Immature natural killer cell (primary cell): ENCODE measurements around the gene SORCS2. TPM values are rescaled to one million over a fixed set of nuclear protein-coding genes. Genes with fewer than 3 reads are reported as not detected.

Source experiments
- DNase-seq, 3 donors: peaks; one replicate each; pipeline ENCODE4 v3.0.0; 2022; ENCODE audit warnings: mixed read lengths in 1 of 3
- H3K27ac Mint-ChIP-seq, 6 donors: one replicate each; pipeline ENCODE4 v1.8.0; 2020; ENCODE audit warnings: mixed read lengths in 6 of 6, mild to moderate bottlenecking in 5 of 6, inconsistent platforms in 4 of 6, moderate library complexity in 3 of 6
- H3K27me3 Mint-ChIP-seq, 3 donors: one replicate each; pipeline ENCODE4 v1.8.0; 2020 to 2021; ENCODE audit warnings: low read depth in 3 of 3, mild to moderate bottlenecking in 3 of 3, mixed read lengths in 3 of 3, moderate library complexity in 3 of 3, inconsistent platforms in 1 of 3
- H3K36me3 Mint-ChIP-seq, 3 donors: one replicate each; pipeline ENCODE4 v1.8.0; 2020; ENCODE audit warnings: mixed read lengths in 3 of 3, inconsistent platforms in 2 of 3, mild to moderate bottlenecking in 2 of 3
- H3K4me1 Mint-ChIP-seq, 2 donors: one replicate each; pipeline ENCODE4 v1.8.0; 2020; ENCODE audit warnings: inconsistent platforms in 2 of 2, mild to moderate bottlenecking in 2 of 2, mixed read lengths in 2 of 2, moderate library complexity in 1 of 2
- H3K4me3 Mint-ChIP-seq, 5 donors: one replicate each; pipeline ENCODE4 v1.8.0; 2020; ENCODE audit warnings: mild to moderate bottlenecking in 5 of 5, mixed read lengths in 5 of 5, inconsistent platforms in 3 of 5, moderate library complexity in 3 of 5
- H3K9me3 Mint-ChIP-seq, 6 donors: one replicate each; pipeline ENCODE4 v1.8.0; 2020; ENCODE audit warnings: mild to moderate bottlenecking in 6 of 6, mixed read lengths in 6 of 6, inconsistent platforms in 4 of 6, moderate library complexity in 3 of 6
- polyA plus RNA-seq, 3 donors: library from polyadenylated mRNA; unstranded; fragments of 300-500 nt; fragmentation: Illumina TruSeq; gene quantifications; one replicate each; pipeline ENCODE4 v1.2.3, GENCODE V29; 2021

SORCS2 gene
- polyA plus RNA-seq, 3 donors from 2014 or later: 0.04 to 0.16 TPM; not detected in 1

GRCh38 chr4:7711307-7711963, 519.1 kb downstream of the SORCS2 start:
- Mint-ChIP-seq H3K27ac (no peak overlapping the region), H3K9me3 (peaks cover 0 to 3% (median 0%) of the 10 kb centered on the region in 6 donors), H3K4me3 (no peak overlapping the region), H3K27me3 (peaks cover 1 to 7% (median 2%) of the 10 kb centered on the region in 3 donors), H3K36me3 (peaks cover 0 to 6% (median 5%) of the 10 kb centered on the region in 3 donors), H3K4me1 (peaks cover 0 to 2% of the 10 kb centered on the region in 2 donors)
- DNase-seq: no peak

DNA sequence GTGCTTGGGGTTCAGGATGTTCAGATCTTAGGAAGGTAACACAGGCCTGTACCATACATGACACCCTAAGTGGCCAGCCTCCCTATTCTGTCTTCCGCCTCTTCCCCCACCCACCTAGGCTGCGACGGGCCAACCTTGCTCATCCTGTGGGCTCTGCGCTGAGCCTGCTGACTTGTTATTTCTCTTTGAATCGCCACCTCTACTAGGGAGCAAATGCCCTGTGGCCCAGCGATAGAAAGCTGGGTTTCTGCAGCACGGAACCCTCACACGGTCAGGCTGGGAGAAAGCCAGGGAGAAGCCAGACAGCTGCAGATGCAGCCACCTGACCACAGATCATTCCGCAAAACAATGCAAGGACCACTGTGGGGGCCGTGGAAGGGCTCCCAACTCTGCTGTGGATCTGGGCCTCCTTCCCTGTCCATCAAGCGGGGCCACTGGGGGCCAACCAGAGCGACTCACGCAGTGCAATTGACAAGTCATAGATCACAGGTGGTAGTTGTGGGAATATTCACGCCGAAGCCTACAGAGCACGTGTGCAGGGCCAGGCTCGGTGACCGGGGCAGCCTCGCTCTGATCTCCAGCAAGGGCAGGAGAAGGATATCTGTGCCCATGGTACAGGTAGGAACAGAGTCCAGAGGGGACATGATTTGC, 519.8 kb downstream of the SORCS2 start:
- peak overlapping the region in 2 of 6 donors; percentile 53 to 55 for H3K27ac Mint-ChIP-seq

DNA sequence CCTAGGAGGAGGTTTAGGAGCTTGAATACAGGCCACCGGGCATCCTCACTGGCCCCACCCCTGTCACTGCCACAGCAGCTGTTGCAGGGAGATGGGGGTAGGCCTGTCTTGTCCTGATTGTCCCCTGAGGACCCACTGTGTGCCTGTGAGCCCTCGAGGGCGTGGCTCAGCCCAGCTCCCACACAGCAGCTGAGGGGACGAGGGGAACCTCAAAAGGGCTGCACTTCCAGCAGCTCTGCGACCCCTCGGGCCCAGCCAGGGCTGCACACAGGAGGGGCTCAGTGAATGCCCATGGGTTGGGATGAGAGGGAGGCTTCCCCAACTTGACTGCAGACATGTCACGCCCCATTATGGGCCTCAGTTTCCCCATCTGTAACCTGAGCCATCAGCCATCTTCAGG, 521.4 kb downstream of the SORCS2 start:
- DNase-seq: no peak
- H3K4me1 Mint-ChIP-seq: peaks cover 9% of the 10 kb centered on the region in 2 donors
- peaks cover 1 to 4% (median 3%) of the 10 kb centered on the region in 3 donors for H3K27me3 Mint-ChIP-seq
- H3K36me3 Mint-ChIP-seq: peaks cover 0 to 8% (median 7%) of the 10 kb centered on the region in 3 donors
- H3K27ac Mint-ChIP-seq: peak overlapping the region in 1 of 6 donors; percentile 36
- H3K9me3 Mint-ChIP-seq: peaks cover 0 to 3% (median 0%) of the 10 kb centered on the region in 6 donors
- H3K4me3 Mint-ChIP-seq: no peak overlapping the region

More for the DNA sequence above, 519.8 kb downstream of the SORCS2 start:
- Mint-ChIP-seq H3K4me1 (peaks cover 0 to 3% of the 10 kb centered on the region in 2 donors), H3K36me3 (peaks cover 0 to 8% (median 7%) of the 10 kb centered on the region in 3 donors), H3K9me3 (peaks cover 0 to 3% (median 0%) of the 10 kb centered on the region in 6 donors), H3K4me3 (no peak overlapping the region), H3K27me3 (peaks cover 1 to 7% (median 3%) of the 10 kb centered on the region in 3 donors)
- no peak for DNase-seq

GRCh38 chr4:7714176-7714575, 521.8 kb downstream of the SORCS2 start:
- H3K27me3 Mint-ChIP-seq: peaks cover 1 to 4% (median 3%) of the 10 kb centered on the region in 3 donors
- H3K36me3 Mint-ChIP-seq: peaks cover 0 to 8% (median 7%) of the 10 kb centered on the region in 3 donors
- no peak for DNase-seq
- H3K4me3 Mint-ChIP-seq: no peak overlapping the region
- H3K27ac Mint-ChIP-seq: no peak overlapping the region
- H3K4me1 Mint-ChIP-seq: peaks cover 11 to 12% of the 10 kb centered on the region in 2 donors
- H3K9me3 Mint-ChIP-seq: peaks cover 0 to 3% (median 0%) of the 10 kb centered on the region in 6 donors

GRCh38 chr4:7714738-7715137, 522.4 kb downstream of the SORCS2 start:
- Mint-ChIP-seq H3K27me3 (peaks cover 1 to 6% (median 5%) of the 10 kb centered on the region in 3 donors), H3K9me3 (peaks cover 0 to 3% (median 0%) of the 10 kb centered on the region in 6 donors), H3K27ac (peak overlapping the region in 2 of 6 donors; percentile 37 to 70), H3K36me3 (peaks cover 0 to 8% (median 7%) of the 10 kb centered on the region in 3 donors), H3K4me3 (no peak overlapping the region), H3K4me1 (peaks cover 12 to 14% of the 10 kb centered on the region in 2 donors)
- DNase-seq: no peak

- DNase-seq: no peak
- peaks cover 0 to 8% (median 7%) of the 10 kb centered on the region in 3 donors for H3K36me3 Mint-ChIP-seq
- peaks cover 1 to 8% (median 7%) of the 10 kb centered on the region in 3 donors for H3K27me3 Mint-ChIP-seq
- H3K4me3 Mint-ChIP-seq: no peak overlapping the region
- H3K27ac Mint-ChIP-seq: peak overlapping the region in 1 of 6 donors; percentile 66
- H3K9me3 Mint-ChIP-seq: peaks cover 0 to 3% (median 0%) of the 10 kb centered on the region in 6 donors
- peaks cover 12 to 16% of the 10 kb centered on the region in 2 donors for H3K4me1 Mint-ChIP-seq
Measured at GRCh38 chr4:7715271-7716009, 523.1 kb downstream of the SORCS2 start.

DNA sequence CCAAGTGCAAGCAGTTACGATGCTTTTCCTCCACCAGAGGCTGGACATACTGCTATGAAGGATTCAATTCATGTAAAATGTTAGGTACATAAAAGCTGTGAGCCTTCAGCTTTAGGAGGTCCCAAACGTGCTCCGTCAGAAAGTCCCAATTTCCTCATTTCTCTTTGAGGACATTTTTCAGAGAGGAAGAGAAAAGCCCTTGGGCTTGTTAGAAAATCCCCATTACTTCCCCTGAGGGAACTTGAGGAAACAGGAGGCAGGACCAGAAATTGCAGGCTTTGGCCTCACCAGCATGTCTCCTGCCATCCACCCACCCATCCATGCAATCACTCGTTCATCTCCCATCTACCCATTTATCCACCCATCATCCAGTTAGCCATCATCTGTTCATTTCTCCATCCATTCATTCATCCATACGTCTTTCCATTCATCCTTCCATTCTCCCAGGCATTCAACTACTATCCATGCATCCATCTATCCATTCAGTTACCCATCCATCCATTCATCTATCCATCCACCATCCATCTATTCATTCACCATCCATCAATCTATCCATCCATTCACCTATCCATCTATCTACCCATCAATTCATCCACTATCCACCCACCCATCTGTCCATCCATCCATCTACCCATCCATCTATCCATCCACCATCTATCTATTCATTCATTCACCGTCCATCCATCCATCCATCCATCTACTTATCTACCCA, 523.8 kb downstream of the SORCS2 start:
- Mint-ChIP-seq H3K9me3 (peaks cover 0 to 3% (median 0%) of the 10 kb centered on the region in 6 donors), H3K36me3 (peaks cover 0 to 8% (median 7%) of the 10 kb centered on the region in 3 donors), H3K27me3 (peaks cover 3 to 13% (median 8%) of the 10 kb centered on the region in 3 donors), H3K4me1 (peaks cover 12 to 16% of the 10 kb centered on the region in 2 donors), H3K4me3 (no peak overlapping the region), H3K27ac (peak overlapping the region in 2 of 6 donors; percentile 6 to 13)
- no peak for DNase-seq

DNA sequence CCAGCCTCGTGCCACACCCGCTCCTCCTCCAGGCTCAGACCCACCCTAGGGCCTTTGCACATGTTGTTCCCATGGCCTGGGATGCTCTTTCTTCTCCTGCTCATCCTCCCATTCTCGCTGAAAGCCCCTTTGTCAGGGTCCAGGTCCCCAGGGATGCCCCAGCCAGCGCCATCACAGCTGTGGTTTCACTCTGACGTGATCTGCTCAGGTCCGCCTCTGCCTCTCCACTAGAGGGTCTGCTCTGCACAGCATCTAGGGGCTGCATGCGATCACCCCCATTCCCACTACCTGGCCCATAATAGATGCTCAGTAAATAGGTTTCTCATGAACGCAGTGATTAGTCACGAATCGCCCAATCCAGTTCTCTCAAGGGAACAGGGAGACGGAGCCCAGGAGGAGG, 524.8 kb downstream of the SORCS2 start:
- peak overlapping the region in 2 of 6 donors; percentile 70 to 76 for H3K27ac Mint-ChIP-seq

DNA sequence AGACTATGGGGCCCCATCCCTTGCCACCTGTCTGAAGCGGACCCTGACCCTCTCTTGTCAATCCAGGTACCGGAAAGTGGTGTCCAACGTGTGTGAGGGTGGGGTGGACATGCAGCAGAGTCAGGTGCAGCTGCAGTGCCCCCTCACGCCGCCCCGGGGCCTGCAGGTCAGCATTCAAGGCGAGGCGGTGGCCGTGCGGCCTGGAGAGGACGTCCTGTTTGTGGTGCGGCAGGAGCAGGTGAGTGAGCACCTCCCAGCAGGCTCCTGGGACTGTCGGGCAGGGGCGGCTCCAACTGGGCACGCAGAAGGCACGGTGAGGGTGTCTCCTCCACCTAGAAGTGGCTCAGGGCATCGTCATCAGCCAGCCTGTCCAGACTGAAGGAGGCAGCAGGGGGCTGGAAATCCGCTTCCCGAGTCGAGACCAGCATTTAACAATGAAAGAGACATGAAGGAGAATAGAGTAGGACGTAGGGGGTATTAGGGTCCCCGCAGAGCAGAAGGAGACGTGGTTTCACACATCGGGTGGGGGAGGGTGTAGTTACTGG, 525.7 kb downstream of the SORCS2 start:
- H3K4me1 Mint-ChIP-seq: peaks cover 12 to 16% of the 10 kb centered on the region in 2 donors
- peak overlapping the region in 3 of 6 donors; percentile 21 to 80 (median 30) for H3K27ac Mint-ChIP-seq
- peaks cover 0 to 8% (median 7%) of the 10 kb centered on the region in 3 donors for H3K36me3 Mint-ChIP-seq
- peaks cover 6 to 15% (median 15%) of the 10 kb centered on the region in 3 donors for H3K27me3 Mint-ChIP-seq
- peaks cover 0 to 3% (median 0%) of the 10 kb centered on the region in 6 donors for H3K9me3 Mint-ChIP-seq
- no peak for DNase-seq
- H3K4me3 Mint-ChIP-seq: no peak overlapping the region

More for the DNA sequence above, 524.8 kb downstream of the SORCS2 start:
- Mint-ChIP-seq H3K27me3 (peaks cover 6 to 13% (median 11%) of the 10 kb centered on the region in 3 donors), H3K36me3 (peaks cover 0 to 8% (median 7%) of the 10 kb centered on the region in 3 donors), H3K4me1 (peaks cover 12 to 16% of the 10 kb centered on the region in 2 donors), H3K9me3 (peaks cover 0 to 3% (median 0%) of the 10 kb centered on the region in 6 donors), H3K4me3 (no peak overlapping the region)
- no peak for DNase-seq

DNA sequence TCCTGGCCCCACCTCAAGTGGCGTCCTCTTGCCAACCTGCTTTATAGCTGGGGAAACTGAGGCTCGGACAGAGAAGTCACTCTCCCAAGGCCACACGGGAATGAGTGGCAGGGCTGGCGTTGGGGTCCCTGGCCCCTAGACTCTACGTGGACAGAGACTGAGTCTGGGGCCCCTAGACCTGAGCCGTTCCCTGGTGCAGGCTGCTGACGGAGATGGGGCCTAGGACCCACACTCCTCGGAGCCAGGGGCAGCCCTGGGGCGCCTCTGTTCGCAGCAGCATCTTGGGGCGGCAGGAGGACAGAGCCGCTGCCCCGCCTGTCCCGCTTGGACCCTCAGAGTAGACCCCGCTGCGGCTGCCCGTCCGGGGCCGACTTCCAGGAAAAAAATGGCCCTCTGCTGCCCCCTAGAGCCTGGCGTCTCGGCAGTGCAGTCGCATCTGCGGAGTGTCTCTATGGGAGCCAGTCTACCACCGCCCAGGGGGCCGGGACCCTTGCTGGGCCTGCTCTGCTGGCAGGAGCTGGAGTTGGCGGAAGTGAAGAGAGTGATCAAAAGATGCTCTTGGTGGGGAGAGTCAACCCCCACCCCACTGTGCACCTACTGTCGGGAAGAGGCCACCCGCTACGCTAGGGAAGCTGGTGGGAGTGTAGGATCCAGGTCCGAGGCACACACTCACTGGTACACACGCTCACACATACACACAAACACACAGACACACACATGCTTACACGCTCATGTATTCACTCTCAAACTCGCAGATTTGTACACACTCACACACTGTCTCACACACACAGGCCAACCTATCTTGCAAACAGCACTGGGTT, 527.2 kb downstream of the SORCS2 start:
- Mint-ChIP-seq H3K4me1 (peaks cover 15 to 16% of the 10 kb centered on the region in 2 donors), H3K27ac (peak overlapping the region in 1 of 6 donors; percentile 29), H3K9me3 (peaks cover 0 to 3% (median under 1%) of the 10 kb centered on the region in 6 donors), H3K4me3 (no peak overlapping the region), H3K36me3 (peaks cover 0 to 8% (median 7%) of the 10 kb centered on the region in 3 donors), H3K27me3 (peaks cover 9 to 17% (median 16%) of the 10 kb centered on the region in 3 donors)
- peak; percentile 59 to 71 (median 63) for DNase-seq

DNA sequence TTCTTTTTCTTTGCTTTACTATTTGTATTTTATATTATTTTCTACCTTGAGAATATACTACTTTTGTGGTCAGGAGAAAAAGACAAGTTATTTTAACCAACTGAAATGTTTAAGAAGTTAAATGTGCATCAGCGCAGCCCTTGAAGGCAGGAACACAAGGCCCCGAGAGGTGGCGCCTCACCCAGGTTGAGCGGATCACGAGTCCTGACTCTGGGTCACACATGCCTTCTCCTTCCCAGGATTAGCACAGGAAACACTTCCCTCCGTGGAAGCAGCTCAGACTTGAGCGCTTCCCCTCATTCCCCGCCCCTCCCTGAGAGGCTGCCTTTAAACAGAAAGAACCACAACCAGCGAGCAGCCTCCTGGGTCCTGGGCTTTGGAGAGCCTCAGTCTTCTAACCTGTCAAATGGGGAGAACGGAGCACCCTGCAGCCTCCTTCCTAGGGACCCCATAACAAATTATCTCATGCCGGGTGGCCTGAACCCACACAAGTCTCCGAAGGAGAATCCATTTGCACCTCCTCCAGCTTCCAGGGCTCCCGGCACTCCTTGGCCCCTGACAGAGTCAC, 529.7 kb downstream of the SORCS2 start:
- no peak for DNase-seq
- H3K4me1 Mint-ChIP-seq: peaks cover 14 to 16% of the 10 kb centered on the region in 2 donors
- no peaks in the 10 kb centered on the region for H3K36me3 Mint-ChIP-seq
- H3K4me3 Mint-ChIP-seq: no peak overlapping the region
- H3K27ac Mint-ChIP-seq: peak overlapping the region in 1 of 6 donors; percentile 69
- peaks cover 0 to 1% (median 0%) of the 10 kb centered on the region in 6 donors for H3K9me3 Mint-ChIP-seq
- peaks cover 14 to 17% (median 15%) of the 10 kb centered on the region in 3 donors for H3K27me3 Mint-ChIP-seq
